H1 (cell line): ENCODE measurements around the gene IST1. TPM values are rescaled to one million over a fixed set of nuclear protein-coding genes. Genes with fewer than 3 reads are reported as not detected.

Experiments used
- BCL11A ChIP-seq, 2 experiments: IDR thresholded peaks; one replicate each; pipeline ENCODE4 v1.6.1; 2011; ENCODE audit warnings: low read depth in 2 of 2, low read length in 2 of 2, mild to moderate bottlenecking in 2 of 2
- POLR2A ChIP-seq, 2 experiments: IDR thresholded peaks; 1 replicate in 1 of 2; 2 replicates in 1 of 2; pipeline ENCODE4 v1.6.1; 2011; ENCODE audit warnings: low read depth in 2 of 2, low read length in 2 of 2, mild to moderate bottlenecking in 2 of 2; ENCODE audit errors: control extremely low read depth in 1 of 2
- polyA plus RNA-seq, 7 experiments: library from polyadenylated mRNA; depleted of rRNA in 3 of 7; stranded (reverse) in 5 of 7; unstranded in 2 of 7; fragments of >200 nt in 5 of 7; fragments of 200-250 nt in 2 of 7; gene quantifications; 1 replicate in 5 of 7; 2 replicates in 1 of 7; 4 replicates in 1 of 7; pipeline versions ENCODE4 v1.2.1 to v1.2.3, GENCODE V29; 2011 to 2013; ENCODE audit warnings: missing spikeins in 2 of 7, mixed read lengths in 2 of 7
- total RNA-seq: library from RNA; stranded (reverse); fragmentation: NEBNext Ultra II Directional; extraction: Animal tissue kit (Norgen Biotek cat#: 25700); gene quantifications from 2 replicates; pipeline ENCODE4 v1.2.1, GENCODE V29; 2021
- TF ChIP-seq, protein P1 (sequence below): IDR thresholded peaks from 2 replicates; pipeline ENCODE4 v1.6.1; 2011; ENCODE audit warnings: low read depth, mild to moderate bottlenecking, low read length; ENCODE audit not compliant: insufficient read depth

Gene IST1
- total and polyA plus RNA-seq, 2 of the 8 experiments (the other 6 are each of a cell fraction or from before 2014, with no cell fraction given), result 190 to 248 TPM

DNA sequence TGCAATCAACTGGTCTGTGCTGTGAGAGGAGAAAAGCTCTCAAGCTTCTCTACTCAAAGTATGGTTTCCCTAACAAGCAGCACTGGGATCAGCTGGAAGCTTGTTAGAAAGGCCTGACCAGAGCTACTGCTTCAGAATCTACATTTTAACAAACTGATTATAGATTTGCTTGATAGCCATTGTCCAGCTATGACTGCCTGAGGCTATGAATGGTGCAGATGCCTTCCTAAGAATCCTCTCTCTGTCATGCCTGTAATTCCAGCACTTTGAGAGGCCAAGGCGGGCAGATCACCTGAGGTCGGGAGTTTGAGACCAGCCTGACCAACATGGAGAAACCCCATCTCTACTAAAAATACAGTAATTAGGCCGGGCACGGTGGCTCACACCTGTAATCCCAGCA is 76.2 kb downstream of the IST1 start (continued):
- no peak for TF ChIP-seq BCL11A (IDR thresholded peaks at IDR 0.05; ENCODE audit: low read depth in 2 of 2, low read length in 2 of 2)
- no peak for TF ChIP-seq POLR2A (IDR thresholded peaks at IDR 0.05; ENCODE audit: control extremely low read depth in 1 of 2, low read depth in 2 of 2, low read length in 2 of 2)
- TF ChIP-seq, protein P1, sequence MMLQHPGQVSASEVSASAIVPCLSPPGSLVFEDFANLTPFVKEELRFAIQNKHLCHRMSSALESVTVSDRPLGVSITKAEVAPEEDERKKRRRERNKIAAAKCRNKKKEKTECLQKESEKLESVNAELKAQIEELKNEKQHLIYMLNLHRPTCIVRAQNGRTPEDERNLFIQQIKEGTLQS, result no peak
